Daoy (cell line): ENCODE data around the gene HNRNPH2. TPM values are rescaled to one million over a fixed set of nuclear protein-coding genes. Genes with fewer than 3 reads are reported as not detected.

Source experiments
- DNase-seq: peaks from one replicate; pipeline ENCODE4 v3.0.0-alpha.2; 2015; ENCODE audit warnings: low read depth
- total RNA-seq: library from RNA; depleted of rRNA; stranded (reverse); fragments of >200 nt; shearing (Covaris generic); gene quantifications from 2 replicates; pipeline ENCODE4 v1.2.3, GENCODE V29; 2014; rRNA removed

Gene HNRNPH2
- total RNA-seq, 1 experiment from 2014 or later = 50.6 TPM

GRCh38 chrX:101460669-101461068, 52.6 kb downstream of the HNRNPH2 start:
- DNase-seq = no peak

- DNase-seq = no peak
These were observed 54.9 kb downstream of the HNRNPH2 start for GRCh38 chrX:101462892-101463291.

Other genes starting within 250 kb of the HNRNPH2 start
- gene DRP2, start 188.4 kb upstream of the HNRNPH2 start, total RNA-seq = 0.34 and 0.65 TPM in 2 replicates
- 0.06 and 0.17 TPM in 2 replicates for gene TAF7L, start 116.9 kb upstream of the HNRNPH2 start, total RNA-seq
- gene TIMM8A, start 59.5 kb upstream of the HNRNPH2 start, total RNA-seq = 4.7 and 9.0 TPM in 2 replicates
- 0.06 TPM in 1 of 2 replicates, not detected in the other for gene BTK, start 22.0 kb upstream of the HNRNPH2 start, total RNA-seq
- gene RPL36A, start 17.2 kb upstream of the HNRNPH2 start, total RNA-seq = 2,644 and 3,075 TPM in 2 replicates
- 74.7 and 78.8 TPM in 2 replicates for gene GLA, start 297 bp upstream of the HNRNPH2 start, total RNA-seq
- gene ARMCX4, start 77.2 kb downstream of the HNRNPH2 start, total RNA-seq = 0.54 and 1.0 TPM in 2 replicates
- gene ARMCX1, start 142.3 kb downstream of the HNRNPH2 start, total RNA-seq = 12.1 and 14.7 TPM in 2 replicates
- 20.8 and 23.8 TPM in 2 replicates for gene ARMCX6, start 209.8 kb downstream of the HNRNPH2 start, total RNA-seq
- gene ARMCX3, start 214.9 kb downstream of the HNRNPH2 start, total RNA-seq = 20.2 and 23.2 TPM in 2 replicates